ENCODE results near the gene HMGCS2.

HMGCS2 gene

DNA sequence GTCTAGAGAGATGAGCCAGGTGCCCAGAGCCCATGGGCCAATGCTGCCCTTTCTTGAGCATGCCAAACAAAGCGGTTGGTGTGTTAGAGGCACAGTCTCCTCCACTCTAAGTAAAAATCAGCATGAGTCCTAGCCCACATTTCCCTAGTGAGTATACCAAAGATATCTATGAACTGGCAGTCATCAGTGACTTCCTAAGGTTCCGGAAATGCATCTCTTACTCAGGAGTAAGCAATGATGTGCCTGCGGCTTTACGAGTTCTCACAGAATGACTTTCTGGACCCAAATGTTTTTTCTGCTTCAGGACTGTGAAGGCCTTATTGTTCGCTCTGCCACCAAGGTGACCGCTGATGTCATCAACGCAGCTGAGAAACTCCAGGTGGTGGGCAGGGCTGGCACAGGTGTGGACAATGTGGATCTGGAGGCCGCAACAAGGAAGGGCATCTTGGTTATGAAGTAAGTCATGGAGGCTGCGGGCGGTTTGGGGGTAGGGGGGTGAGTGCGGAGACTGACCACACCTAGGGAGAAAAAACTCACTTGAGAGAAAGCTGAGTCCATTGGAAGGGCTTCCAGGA, 47.8 kb downstream of the HMGCS2 start:
- TF ChIP-seq, protein P1, sequence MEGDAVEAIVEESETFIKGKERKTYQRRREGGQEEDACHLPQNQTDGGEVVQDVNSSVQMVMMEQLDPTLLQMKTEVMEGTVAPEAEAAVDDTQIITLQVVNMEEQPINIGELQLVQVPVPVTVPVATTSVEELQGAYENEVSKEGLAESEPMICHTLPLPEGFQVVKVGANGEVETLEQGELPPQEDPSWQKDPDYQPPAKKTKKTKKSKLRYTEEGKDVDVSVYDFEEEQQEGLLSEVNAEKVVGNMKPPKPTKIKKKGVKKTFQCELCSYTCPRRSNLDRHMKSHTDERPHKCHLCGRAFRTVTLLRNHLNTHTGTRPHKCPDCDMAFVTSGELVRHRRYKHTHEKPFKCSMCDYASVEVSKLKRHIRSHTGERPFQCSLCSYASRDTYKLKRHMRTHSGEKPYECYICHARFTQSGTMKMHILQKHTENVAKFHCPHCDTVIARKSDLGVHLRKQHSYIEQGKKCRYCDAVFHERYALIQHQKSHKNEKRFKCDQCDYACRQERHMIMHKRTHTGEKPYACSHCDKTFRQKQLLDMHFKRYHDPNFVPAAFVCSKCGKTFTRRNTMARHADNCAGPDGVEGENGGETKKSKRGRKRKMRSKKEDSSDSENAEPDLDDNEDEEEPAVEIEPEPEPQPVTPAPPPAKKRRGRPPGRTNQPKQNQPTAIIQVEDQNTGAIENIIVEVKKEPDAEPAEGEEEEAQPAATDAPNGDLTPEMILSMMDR (IDR thresholded peaks at IDR 0.05; ENCODE audit: insufficient read depth, missing control alignments) = no peak
- FAIRE-seq = no peak
- DNase-seq (ENCODE audit: insufficient read length, low spot score) = no peak

- TF ChIP-seq, protein P1 (IDR thresholded peaks at IDR 0.05; ENCODE audit: insufficient read depth, missing control alignments) = no peak
- FAIRE-seq (no peak), DNase-seq (ENCODE audit: insufficient read length, low spot score) (no peak)
These were observed 49.7 kb downstream of the HMGCS2 start for GRCh38 chr1:119718972-119719371.

- DNase-seq (ENCODE audit: insufficient read length, low spot score) = no peak
- no peak for FAIRE-seq
- TF ChIP-seq, protein P1 (IDR thresholded peaks at IDR 0.05; ENCODE audit: insufficient read depth, missing control alignments) = no peak
These were observed 50.3 kb downstream of the HMGCS2 start for GRCh38 chr1:119718409-119718808.

DNA sequence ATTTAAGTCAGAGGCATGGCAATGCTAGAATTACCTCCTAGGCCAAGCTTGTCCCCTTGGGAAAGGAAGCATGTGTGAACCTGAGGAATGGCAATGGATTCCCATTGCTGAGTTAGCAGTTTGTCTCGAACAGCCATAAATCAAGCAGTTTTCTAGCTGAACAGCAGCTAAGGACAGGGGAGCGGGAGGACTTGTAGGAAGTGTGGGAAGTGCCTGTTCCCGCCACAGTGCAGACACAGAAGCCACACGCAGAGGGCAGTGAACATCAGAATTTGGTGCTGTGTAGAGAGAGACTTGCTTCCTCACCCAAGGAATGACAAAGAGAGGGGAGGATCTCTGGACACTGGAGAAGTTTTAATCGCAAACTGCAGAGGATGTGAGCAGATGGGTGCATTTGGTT, 53.2 kb downstream of the HMGCS2 start:
- no peak for DNase-seq (ENCODE audit: insufficient read length, low spot score)
- FAIRE-seq = no peak

DNA sequence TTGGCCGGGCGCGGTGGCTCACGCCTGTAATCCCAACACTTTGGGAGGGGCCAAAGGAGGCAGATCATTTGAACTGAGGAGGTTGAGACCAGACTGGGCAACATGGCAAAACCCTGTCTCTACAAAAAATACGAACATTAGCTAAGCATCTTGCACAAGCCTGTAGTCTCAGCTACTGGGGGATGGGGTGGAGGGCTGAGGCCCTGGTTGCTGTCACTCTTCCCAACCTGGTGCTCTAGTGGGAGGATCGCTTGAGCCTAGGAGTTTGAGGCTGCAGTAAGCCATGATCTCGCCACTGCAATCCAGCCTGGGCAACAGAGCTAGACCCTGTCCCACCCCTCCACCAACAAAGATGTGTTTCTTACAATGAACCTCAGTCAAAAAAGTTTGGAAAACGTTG, 54.1 kb downstream of the HMGCS2 start:
- TF ChIP-seq, protein P1 (IDR thresholded peaks at IDR 0.05; ENCODE audit: insufficient read depth, missing control alignments) = no peak
- DNase-seq (ENCODE audit: insufficient read length, low spot score) = no peak
- no peak for FAIRE-seq

More for the DNA sequence above, 53.2 kb downstream of the HMGCS2 start:
- TF ChIP-seq, protein P1 (IDR thresholded peaks at IDR 0.05; ENCODE audit: insufficient read depth, missing control alignments) = no peak

DNA sequence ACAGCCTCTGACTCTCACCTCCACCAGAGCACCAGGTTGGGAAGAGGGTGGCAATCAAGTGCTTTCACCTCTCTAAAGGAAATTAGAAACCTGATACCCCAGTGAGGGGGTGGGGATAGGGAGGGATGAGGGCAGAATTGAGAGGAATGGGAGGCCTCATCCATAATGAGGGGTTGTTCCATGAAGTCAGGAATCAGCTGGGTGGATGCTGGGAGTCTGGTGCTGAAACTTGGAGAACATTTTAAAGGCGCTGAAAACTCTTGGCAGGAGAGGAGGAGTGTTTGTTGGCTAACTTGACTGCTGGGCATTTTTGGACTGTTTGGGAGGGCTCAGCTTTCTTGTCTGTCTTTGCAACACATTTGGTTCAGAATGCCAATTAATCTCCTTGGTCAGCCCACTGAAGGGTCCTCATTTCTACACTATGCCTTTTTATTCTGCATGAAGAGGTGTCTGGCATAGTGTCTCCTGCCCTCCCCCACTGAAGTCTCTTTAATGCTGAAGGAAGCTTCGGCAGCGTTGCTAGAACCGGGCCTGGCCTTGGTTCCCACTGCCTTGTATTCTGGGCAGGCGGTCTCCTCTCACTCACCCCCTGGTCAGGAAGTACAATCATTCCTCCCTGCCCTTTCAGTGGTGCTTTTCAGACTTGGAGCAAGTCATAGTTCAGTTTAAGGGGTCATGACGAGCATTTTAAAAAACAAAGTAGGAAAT, 54.8 kb downstream of the HMGCS2 start:
- FAIRE-seq (no peak), DNase-seq (ENCODE audit: insufficient read length, low spot score) (no peak)
- TF ChIP-seq, protein P1 (IDR thresholded peaks at IDR 0.05; ENCODE audit: insufficient read depth, missing control alignments) = no peak
